ENCODE data around the gene MISP3.

The MISP3 gene

DNA sequence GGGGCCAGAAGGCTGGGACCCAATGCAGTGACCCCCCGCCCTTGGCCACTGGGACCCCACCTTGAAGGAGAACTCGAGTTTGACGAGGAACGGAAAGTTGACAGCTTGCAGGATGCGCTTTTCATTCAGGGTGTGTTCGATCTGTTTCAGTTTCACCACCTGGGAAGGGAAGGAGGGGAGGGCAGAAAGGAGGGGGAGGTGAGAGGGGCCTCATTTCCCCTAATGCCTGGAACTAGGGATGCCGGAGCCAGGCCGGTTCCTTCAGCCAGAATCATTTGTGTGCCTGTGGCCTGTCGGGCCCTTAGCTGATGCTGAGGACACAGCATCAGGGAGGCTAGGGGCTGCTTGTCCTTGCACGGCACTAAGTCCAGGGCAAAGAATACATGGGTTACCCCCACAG lies 30.2 kb downstream of the MISP3 start:
- no peak for DNase-seq (ENCODE audit: low read depth)

DNA sequence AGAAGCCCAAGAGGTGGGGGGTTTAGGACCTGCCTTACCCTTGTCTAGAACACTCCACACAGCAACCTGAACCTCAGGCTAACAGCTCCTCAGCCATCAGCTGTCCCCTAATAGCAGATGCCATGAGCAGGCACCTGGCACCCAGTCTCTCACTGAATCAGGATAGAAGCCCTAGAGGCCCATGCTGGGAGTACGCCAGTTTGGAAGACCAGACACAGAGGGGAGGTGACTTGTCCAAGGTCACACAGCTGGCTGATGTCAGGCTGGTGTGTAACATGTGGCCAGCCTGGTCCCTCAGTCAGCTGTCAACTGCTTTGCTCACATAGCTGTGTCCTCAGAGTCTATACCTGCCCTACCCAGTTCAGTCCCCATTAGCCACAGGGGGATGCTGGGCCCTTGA lies 30.7 kb downstream of the MISP3 start:
- DNase-seq (ENCODE audit: low read depth) = no peak

- DNase-seq (ENCODE audit: low read depth) = no peak
Measured at GRCh38 chr19:14105680-14106079, 33.1 kb downstream of the MISP3 start.

GRCh38 chr19:14106840-14107239 lies 34.3 kb downstream of the MISP3 start:
- no peak for DNase-seq (ENCODE audit: low read depth)

- no peak for DNase-seq (ENCODE audit: low read depth)
Measured at GRCh38 chr19:14107581-14108461, 35.2 kb downstream of the MISP3 start.

DNA sequence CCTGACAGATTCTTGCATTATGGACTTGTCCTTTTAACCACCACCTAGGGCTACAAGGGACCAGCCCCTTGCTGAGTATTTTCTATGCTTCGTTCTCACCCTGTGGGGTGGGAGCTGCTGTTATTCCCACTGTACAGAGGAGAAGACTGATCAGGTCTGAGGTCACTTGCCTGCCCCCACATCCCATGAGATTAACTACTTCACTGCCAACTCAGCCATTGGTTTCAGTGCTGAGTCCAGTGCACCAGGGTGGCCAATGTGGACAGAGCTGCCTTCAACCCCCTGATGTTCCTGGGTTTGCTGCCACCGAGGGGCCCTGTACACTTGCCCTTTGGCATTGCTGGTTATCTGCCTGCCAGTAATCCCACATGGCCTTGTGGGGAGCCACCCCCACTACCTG lies 38.1 kb downstream of the MISP3 start:
- DNase-seq (ENCODE audit: low read depth) = no peak

DNA sequence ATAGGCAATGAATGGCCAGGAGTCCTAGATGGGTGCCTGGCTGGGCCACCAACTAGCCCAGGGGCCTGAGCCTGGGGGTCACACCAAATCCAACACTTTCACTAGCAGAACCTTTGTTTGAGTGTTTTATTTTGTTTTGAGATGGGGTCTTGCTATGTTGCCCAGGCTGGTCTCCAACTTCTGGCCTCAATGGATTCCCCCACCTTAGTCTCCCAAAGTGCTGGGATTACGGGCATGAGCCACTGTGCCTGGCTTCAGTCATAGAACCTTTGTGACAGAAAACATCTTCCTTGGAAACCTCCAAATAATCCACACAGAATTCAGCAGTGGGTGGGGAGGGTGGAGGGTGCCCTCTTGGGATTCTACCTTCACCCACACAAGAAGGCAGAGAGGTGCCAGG lies 38.9 kb downstream of the MISP3 start:
- no peak for DNase-seq (ENCODE audit: low read depth)

DNA sequence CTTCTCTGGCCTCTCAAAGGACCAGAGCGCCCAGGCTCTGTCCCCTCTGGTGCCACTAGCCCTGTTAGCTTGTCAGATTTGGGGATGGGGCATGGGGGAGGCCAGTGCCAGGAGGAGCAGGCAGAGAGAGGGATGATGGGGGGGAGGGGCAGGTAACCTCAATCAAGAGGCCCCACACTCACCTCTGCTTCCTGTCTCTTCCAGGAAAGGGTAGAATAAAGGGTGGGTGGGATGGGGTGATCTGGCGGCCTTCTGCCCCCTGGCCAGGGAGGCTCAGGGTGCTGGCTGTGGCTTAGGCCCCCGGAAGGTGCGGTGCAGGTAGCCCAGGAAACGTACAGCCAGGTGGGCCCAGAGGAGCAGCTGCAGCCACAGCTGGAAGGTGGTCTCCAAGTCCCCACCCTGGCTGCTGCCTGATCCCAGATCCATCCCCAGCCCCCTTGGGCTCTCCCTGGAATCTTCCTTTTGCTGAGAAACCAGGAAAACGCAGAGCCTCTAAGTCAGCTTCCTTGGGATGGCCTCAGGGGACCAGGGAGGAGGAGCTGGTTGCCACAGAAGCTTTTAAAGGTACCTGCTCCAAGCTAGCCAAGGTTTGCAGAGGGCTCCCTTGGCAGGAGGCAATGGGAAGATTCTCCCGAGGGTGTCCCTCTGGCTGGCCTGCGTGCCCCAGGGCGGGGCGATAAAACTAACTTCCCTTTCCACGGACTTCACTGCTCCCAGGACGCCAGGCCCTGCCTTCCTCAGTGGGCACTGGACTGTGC lies 39.6 kb downstream of the MISP3 start:
- DNase-seq (ENCODE audit: low read depth) = no peak

- DNase-seq (ENCODE audit: low read depth) = no peak
Measured at GRCh38 chr19:14112809-14113385, 40.3 kb downstream of the MISP3 start.

- peak; percentile 22 for DNase-seq (ENCODE audit: low read depth)
Measured at GRCh38 chr19:14113762-14114414, 41.3 kb downstream of the MISP3 start.

DNA sequence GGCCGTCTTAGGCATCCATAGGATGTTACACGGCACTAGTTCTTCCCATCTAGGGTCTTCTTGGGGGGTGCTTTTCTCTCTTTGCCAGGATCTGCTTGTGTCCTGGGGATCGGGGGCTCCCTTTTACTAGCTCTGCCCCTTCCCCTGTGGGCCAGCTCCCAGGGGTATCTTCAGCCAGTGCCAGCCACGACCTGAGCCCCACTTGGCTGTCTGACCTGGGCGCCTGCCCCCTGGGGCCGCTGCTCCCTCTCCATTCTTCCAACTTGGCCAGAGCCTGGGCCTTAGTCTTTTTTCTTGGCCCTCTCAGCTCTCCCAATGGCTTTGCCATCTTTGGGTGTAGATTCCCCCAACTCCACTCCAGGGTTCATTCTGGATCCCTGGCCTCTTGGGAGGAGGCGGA lies 41.9 kb downstream of the MISP3 start:
- no peak for DNase-seq (ENCODE audit: low read depth)

DNA sequence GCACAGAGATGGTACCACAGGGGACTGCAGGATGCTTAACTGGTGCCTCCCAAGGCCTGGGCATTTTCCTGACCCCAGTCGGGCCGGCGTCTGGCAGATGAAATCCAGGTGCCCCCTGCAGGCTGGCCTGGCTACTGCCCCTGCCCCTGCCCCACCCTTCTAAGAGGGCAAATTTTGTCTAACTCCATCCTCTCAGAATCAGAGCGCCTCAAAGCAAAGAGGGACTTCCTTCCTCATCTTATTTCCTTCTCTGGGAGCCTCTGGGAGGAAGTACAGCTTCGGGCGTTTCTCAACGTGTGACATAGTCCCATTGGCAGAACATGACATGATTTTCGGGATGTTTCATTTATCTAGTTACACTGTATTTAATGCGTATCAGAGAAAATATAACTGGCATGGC lies 42.3 kb downstream of the MISP3 start:
- no peak for DNase-seq (ENCODE audit: low read depth)

DNA sequence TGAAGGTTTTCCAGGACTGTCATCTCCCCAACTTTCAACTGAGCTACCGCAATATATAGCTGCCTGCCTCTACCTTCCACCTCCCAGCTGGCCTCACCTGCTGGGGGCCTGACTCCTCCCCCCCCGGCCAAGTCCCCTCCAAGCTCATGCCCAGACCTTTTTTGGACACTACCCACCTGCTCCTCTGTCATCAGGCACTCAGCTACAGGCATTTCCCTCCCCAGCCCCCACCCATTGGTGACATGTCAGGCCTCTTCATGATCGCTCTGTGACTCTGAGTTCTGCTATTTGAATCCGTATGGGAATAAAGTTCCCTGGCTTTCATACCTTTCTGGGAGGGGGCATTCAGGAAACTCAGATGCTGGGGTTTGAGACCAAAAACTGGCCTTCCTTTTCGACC lies 43.2 kb downstream of the MISP3 start:
- no peak for DNase-seq (ENCODE audit: low read depth)

- no peak for DNase-seq (ENCODE audit: low read depth)
Measured at GRCh38 chr19:14116525-14116917, 43.9 kb downstream of the MISP3 start.

GRCh38 chr19:14116918-14117578 lies 44.5 kb downstream of the MISP3 start:
- no peak for DNase-seq (ENCODE audit: low read depth)

DNA sequence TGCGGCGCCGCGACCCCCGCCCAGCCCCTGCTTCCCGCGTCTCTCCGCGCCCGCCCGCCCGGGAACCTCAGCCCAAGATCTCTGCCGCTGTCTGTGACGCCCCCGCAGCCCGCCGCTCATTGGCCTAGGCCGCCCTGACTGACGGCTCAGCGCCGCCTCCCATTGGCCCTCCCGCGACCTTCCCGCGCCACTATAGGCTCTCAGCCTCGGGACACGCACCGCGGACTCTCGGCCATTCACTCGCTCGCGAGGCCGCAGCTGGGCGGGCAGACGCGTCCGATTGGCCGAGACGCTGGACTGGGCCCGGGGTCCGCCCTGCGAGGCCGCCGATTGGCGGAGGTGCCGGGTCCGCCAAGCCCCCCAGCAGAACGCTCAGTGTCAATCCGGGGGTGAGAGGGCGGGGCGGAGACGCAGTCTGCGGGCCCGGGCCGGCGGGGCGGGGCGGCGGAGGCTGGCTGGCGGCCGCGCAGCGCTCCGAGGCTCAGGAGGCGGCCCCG lies 45.1 kb downstream of the MISP3 start, which contains the start of gene PRKACA:
Gene PRKACA, minus strand, starts transcription at position 95 of the 497 bp plus-strand sequence. CDS start 215 bp downstream, outside the sequence.
- peak; percentile 95 for DNase-seq (ENCODE audit: low read depth)

- no peak for DNase-seq (ENCODE audit: low read depth)
Measured at GRCh38 chr19:14118165-14119051, 45.8 kb downstream of the MISP3 start.

DNA sequence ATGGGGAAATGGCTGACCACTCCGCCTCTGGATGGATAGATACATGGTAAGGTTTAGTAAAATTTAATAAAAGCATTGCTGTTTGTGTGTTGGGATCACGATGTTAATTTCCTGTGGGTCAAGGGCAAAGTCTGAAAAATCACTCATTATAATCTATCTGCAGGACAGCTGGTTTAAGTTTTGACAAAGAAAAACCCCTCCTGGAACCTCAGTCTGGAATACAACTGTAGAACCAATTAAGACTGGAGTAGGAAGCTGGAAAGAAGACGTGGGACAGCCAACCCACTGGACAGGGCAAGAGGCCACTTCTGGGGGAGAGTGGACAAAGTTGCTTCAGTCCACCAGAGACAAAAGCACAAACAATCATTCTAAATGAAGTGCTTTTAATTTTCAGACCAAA lies 46.6 kb downstream of the MISP3 start:
- no peak for DNase-seq (ENCODE audit: low read depth)

- no peak for DNase-seq (ENCODE audit: low read depth)
Measured at GRCh38 chr19:14119644-14120496, 47.3 kb downstream of the MISP3 start.

GRCh38 chr19:14120497-14120780 lies 47.9 kb downstream of the MISP3 start:
- DNase-seq (ENCODE audit: low read depth) = no peak

Measured in activated gamma-delta T cell treated with anti-CD3 and anti-CD28 coated beads, Interleukin-2, amount 50 U/mL, for 16 hours (primary cell).